Activated T-cell treated with anti-CD3 and anti-CD28 coated beads, Interleukin-2, amount 50 U/mL, for 48 hours (primary cell): ENCODE data around the gene TRAF6.

Experiments
- DNase-seq, 2 experiments: peaks; one replicate each; pipeline ENCODE4 v3.0.0-alpha.2; 2020

Gene TRAF6

DNA sequence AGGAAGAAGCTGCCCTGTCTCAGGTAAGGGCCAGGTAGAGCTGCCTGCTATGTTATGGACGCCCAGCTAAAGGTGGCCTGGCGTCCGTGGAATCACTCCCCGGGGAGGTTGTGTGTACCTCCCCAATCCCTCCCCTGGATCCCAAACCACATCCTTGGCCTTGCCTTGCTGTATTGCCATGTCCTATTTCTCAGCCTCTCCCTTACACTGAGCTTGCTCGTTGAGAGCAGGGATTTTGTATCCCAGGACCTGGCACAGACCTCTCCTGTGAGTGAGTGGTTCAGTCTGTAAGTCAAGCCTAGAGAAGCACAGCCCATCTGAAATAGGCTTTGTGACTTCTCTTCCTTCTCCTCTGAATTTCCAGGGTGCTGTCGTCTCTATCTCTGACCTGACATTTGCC, 53.9 kb downstream of the TRAF6 start:
- DNase-seq, result no peak

DNA sequence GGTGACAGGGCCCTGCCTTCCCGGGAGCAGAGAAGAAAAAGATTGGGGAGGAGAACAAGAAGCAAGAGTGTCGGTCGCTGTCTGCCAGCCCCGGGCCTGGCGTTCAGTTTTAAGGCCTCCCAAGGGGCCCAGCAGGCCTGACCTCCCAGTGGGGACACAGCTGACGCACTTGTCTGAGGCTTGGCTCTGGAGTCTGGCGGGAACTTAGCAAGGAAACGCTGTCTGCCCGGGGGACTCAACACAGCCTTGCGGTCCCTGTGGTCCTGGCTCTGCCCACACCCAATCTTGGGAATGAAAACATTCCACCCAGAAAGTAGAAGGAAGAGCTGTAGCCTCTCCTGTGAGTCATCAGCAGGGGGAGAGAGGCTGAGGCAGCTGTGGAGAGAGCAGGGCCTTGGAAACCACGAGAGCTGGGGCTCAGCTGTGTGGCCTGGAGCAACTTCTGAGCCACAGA, 54.4 kb downstream of the TRAF6 start:
- DNase-seq, result no peak

DNA sequence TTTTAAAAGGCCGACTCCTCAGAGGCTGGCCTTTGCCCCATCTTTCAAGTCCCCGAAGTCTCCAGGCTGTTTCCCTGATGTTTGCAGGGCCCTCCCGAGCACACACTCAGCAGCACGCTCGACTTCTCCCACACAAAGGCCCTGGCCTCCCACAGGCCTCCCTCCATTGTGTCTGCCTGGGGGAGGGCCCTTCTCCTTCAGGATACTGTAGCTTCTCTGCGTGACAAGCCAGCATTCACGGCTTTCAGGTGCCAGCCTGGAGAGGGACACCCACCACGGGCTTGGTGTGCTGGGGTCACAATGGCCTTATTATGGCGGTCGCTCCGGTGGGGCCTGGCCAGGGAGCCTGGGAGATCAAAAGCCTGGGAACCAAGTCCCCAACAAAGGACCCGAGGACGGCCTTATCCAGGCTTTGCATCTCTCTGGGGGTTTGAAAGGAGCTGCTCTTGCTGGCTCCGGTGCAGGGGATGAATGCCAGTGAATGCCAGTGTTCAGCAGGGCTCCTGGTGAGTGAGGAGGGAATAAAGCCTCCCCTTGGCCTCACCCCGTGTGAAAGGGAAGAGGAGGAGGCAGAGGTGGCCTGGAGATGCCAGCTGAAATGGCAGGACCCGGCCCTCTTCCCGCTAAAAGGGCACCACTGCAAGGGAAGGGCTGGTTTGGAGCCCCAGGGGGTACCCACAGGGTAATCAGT, 55.0 kb downstream of the TRAF6 start:
- no peak for DNase-seq

DNA sequence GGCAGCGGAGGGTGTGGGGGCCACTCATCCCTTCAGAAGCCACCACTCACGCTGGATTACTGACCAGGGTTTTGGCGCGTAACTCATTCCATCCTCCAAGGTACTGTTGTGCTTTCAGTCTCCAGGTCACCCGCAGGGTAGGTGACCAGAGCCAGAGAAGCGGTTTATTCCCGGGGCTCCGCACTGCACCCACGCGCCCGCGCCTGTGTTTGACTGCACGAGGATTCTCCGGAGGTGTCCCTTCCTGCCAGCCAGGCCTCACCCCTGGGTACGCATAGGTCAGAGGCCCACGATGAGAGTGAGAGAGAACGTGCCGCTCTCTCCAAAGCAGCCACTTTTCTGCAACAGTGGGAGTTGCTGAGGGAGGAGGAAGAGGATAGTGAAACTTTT, 55.5 kb downstream of the TRAF6 start:
- DNase-seq, result no peak

DNA sequence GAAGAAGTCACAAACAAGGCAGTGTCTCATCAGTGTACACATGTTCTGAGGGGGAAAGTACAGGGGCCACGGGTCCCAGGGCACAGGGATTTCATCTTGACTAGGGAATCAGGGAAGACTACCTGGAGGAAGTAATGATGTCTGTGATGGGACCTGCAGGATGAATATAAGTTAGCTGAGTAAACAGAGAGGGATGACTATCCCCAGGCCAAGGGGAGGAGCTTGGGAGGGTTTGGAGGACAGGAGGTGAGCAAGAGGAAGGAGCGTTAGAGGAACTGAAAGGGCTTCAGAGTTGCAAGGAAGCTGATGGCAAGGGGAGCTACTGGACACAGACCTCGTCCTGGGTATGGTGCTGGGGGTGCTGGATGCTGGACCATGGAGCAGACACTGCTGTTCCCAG, 56.4 kb downstream of the TRAF6 start:
- DNase-seq, result no peak

DNA sequence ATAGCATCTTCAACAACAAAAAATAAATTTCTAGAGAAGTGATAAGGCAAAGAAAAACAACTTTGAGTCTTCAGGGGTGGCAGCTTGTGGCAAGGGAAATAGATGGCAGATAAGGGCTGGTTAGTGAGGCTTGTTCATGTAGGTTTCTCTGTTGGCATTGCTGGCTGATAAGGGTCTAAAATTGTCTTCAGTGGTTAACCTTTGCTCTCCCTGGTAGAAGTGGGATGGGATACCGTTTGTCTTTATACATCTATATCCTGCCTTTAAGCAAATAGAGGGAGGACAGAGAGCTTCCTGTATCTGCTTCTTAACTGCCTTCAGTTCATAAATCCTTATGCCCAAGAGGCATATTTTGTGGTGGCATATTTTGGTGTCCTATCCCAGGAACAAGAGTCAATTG, 57.1 kb downstream of the TRAF6 start:
- no peak for DNase-seq

DNA sequence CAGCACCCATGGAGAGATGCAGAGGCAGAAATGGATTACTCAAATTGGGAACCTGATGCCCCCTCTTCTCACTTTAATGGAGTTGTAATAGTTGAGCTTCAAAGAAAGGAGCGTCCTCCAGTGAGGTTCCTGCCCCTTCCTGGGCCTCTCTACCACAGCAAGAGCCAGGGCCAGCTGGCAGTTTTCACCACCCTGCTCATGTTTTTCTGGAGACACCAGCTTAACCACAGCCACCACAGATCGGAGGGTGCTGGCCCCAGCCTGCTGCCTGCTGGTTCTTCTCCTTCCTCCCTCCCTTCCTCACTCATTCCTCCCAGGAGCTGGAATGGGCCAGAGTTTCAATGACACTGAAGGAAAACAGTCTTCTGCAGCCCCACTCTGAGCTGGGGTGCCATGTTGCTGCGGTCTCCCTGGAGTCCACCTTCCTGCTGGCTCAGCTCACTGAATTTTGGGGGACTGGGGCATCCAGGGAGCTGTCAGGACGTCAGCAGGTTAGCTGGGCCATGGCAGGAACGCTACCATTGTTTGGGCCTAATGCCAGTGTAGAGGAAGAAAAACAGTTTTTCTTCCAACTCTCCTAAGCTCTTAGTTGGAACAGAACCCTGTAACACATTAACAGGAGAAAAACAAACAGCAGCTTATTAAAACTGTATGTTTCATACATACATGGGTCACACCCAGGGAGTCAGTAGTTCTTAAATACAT, 57.7 kb downstream of the TRAF6 start:
- DNase-seq, result peak in 1 of 2 experiments; percentile 32

DNA sequence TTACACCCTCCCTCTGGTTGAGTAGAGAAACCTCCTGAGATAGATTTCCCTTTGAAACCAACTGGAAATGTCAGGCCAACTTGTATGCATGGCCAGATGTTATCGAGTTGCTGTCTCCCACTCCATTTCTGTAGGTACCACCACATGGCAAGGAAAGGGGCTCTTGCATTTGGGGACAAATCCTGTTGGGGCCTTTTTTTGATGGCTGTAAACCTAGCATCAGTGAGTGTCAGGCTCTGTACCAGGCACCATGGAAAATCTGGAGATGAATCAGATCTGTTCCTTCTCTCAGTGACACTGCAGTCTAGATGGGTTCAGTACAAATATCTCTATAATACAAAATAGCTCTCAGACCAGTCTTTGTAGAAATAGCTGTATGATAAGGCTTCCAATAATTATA, 58.4 kb downstream of the TRAF6 start:
- DNase-seq, result no peak

DNA sequence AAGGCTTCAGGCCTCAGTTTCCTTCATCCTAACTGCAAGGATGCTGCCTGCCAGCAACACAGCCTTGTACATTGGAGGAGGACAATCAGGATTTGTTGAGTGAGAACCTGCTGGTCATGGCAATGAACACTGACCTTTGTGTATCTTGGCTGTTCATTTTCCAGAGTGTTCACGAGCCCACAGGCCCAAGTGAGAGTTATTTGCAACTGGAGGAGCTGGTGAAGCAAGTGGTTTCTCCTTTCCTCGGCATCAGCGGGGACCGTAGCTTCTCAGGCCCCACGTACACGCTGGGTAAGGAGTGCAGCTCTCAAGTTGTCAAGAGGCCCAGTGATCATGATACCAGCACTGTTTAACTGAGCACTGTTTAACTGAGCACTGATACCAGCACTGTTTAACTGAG, 59.0 kb downstream of the TRAF6 start:
- DNase-seq, result no peak

DNA sequence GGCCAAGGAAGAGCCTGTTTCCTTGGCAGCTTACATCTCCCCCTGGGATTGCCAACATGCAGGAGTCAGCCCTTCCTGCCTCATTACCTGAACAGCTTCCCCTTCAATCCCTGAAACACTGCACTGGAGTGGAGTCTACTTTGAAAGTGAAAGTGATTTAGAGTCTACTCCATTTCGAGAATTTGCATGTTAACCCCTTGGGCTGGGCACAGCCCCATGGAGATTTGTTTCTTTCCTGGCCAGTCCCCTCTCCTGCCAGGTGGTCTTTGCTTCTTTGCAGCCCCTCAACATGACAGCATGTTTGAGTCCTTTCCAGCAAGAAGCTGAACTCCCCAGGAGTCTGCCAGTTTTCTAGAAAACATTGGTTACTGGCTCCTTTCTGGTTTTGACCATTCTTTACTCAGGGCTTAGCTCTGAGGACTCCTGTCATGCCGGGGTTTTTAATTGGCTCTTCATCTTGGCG, 59.9 kb downstream of the TRAF6 start:
- no peak for DNase-seq

DNA sequence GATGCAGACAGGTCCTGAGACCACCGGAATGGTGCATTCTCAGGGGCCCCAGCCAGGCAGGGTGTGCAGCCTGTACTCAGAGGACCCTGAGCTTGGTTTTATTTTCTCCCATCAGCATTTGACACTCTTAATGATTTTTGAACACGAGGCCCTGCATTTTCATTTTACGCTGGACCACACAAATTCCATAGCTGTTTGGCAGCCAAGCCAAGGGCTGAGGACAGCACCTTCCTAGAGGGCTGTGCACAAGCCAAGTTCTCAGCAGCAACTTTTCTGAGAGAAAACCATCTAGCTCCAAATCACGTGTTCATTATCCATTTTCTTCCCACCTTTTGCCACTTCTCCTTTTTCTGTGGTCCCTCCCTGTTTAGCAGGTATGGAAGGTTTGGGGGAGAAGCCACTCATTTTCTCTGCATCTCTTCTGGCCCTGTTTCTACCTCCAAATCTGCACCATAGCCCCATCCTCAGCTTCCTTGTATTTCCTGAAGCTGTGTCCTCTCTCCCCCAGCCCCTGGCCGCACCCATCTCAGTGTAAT, 60.4 kb downstream of the TRAF6 start:
- DNase-seq, result no peak

DNA sequence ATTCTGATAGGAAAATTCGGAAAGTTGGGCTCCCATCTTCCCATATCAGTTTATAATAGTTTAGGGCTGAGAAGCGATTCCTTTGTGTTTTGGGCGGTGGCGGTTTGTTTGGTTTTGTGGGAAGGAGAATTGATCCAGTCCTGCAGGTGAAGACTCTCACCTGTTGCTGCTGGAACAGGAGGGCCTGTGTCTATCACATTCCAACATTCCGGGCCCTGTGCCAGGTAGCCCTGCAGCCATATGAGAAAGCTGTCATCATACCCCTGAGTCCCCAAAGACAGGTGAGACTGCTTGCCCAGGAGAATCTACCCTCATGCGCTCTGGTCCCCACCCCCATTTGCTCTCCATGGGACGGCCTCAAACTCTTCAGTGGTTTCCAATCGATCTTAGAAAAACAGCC, 62.1 kb downstream of the TRAF6 start:
- no peak for DNase-seq

DNA sequence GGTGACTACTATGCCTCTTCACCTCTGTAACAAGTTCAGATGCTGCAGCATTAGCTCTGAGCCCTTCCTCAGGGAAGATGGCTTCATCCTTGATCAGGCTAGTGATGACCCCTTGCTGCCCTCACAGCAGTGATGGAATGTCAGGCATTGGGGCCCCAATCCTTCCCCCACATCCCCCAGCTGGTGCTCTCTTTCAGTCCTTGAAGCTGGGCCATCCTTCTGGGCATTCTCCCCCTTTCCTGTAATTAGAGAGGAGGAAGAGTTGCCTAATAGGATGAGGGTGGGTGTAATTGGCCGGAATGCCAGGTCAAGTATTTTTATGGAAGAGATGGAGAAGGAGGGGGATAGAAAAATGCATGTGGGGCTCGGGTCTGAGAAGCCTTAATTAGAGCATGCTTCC, 62.6 kb downstream of the TRAF6 start:
- no peak for DNase-seq

DNA sequence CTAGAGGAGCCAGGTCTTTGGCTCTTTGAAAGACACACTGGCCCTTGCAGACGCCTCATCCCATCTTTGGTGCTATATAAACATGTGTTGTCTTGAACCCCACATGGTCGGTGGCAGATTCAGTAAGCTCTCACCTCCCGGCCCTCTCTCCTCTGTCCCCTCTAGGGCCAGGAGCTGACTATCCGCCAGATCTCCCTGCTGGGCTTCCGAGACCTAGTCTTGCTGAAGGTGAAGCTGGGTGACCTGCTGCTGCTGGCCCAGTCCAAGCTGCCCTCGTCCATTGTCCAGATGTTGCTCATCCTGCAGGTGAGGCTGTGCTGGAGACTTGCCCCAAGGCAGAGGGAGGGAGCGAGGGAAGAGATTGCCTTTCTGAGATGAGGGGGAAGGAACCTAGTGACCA, 63.9 kb downstream of the TRAF6 start:
- DNase-seq, result no peak

DNA sequence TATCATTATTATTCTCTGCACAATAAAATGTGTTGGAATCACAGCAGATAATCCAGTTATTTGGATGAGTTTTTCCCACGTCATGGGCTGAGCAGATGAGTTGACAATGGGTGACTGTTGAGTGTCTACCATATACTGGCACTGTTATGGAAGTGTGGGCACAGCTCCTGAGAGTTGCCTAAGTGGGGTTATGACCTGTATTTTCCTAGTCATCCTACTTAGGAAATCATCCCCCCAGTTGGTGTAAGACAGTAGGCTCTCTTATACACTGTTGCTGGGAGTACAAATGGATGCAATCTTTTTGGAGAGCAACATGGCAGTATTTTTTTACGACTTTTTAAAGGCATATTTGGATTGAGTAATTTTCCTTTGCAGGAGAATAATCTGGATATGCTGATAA, 66.4 kb downstream of the TRAF6 start:
- DNase-seq, result no peak

DNA sequence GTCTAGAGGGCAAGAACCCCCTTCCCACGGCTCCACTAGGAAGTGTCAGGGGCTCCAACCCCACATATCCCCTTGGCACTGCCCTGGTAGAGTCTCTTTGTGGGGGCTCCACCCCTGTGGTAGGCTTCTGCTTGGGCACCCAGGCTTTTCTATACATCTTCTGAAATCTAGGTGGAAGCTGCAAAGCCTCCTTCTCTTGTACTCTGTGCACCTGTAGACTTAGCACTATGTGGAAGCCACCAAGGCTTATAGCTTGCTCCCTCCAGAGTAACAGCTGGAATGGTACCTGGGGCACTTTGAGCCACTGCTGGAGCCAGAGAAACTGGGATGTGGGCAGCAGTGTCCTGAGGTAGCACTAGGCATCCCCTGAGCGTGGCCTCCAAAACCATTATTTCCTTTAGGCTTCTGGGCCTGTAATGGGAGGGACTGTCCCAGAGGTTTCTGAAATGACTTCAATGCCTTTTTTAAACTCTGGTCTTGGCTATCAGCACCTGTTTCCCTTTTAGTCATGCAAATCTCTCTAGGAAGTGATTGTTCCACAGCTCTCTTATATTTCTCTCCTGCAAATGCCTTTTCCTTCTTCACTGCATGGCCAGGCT, 68.4 kb downstream of the TRAF6 start:
- DNase-seq, result peak; percentile 39 to 43

DNA sequence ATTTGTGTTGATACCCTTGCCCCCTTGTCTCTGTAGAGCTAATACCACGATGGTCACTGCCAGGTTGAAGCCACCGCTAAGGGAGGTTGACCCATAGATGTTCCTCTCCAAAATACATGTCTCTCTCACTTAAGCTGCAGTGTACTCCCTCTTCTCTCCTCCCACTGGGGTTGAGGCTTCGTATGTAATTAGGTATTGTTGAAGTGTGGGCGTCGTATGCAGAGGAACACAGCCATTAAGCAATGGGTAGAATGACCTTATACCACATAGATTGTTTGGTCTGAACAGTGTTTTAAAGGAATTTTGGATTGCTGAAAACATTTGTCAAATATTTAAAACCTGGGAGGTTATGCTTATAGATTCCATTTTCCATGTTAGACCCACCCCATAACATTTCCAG, 71.9 kb downstream of the TRAF6 start:
- DNase-seq, result no peak

DNA sequence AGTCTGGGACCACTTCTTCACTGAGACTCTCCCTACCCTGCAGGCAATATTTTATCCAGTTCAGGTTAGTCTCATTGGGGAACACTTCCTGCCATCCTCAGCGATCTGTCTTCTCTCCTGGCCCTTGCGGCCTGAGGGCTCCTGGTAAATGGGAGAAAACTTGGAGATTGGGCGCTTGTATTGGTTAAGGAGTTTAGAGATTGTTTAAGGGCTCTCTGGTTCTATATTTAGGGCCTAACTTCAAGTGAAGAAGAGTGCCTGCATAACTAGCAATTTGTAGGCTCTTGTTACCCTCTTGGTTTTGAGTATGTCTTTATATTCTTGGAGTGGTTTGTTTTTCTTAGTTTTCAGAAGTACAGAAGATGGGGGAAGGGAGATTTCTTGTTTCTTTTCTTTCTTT, 72.7 kb downstream of the TRAF6 start:
- DNase-seq, result no peak
